Prostate gland (tissue), 1 donor: ENCODE measurements around the gene CELF2.

Experiments
- POLR2A ChIP-seq: fragments of 450-650 bp; IDR thresholded peaks from one replicate; pipeline ENCODE4 v1.6.1; 2016; ENCODE audit warnings: antibody characterized with exemption, mild to moderate bottlenecking
- POLR2AphosphoS5 ChIP-seq: sonication (generic); formaldehyde crosslinking; IDR thresholded peaks from one replicate; pipeline ENCODE4 v1.6.1; 2017; ENCODE audit warnings: antibody characterized with exemption

DNA sequence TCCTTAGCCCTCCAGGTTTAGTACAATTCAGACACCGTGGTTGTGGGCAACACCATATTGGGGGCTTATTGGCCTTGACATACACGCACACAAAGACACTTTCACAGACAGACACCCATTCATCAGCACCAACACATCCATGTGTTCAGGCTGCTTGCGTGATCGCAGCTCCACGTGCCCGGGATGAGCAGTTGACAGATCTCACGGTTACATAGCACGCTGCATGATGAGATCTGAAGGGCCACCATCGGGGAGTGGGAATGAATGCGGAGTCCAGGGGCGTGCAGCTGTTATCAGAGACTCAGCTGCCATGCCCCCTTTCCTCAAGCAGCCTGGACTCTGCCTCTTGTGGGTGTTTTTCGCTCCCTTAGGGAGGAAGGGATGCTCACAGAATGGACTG lies 308.6 kb downstream of the CELF2 start:
- TF ChIP-seq POLR2A (no peak), POLR2AphosphoS5 (no peak)
